Keratinocyte (primary cell): ENCODE data around the gene HLA-DMB. TPM values are rescaled to one million over a fixed set of nuclear protein-coding genes. Genes with fewer than 3 reads are reported as not detected.

Source experiments
- DNase-seq: peaks from one replicate; pipeline ENCODE4 v3.0.0-alpha.2; 2011; ENCODE audit warnings: low read depth, missing footprints, low spot score
- FAIRE-seq: peaks from 2 replicates; lab custom pipeline; 2011; peaks lifted over from hg19 to GRCh38; lab: Jason Lieb, UNC
- H2AFZ ChIP-seq: 2 replicates; pipeline ENCODE4 v1.6.0; 2012; ENCODE audit warnings: low read length, control low read depth, inconsistent platforms; ENCODE audit not compliant: control insufficient read depth
- H3K27ac ChIP-seq: 2 replicates; pipeline ENCODE4 v1.5.1; 2011; ENCODE audit warnings: low read length; ENCODE audit not compliant: control insufficient read depth, insufficient read depth
- H3K27me3 ChIP-seq: 3 replicates; pipeline ENCODE4 v1.6.0; 2011; ENCODE audit warnings: low read length; ENCODE audit not compliant: control insufficient read depth, insufficient read depth; ENCODE audit errors: extremely low read depth
- H3K36me3 ChIP-seq, 2 experiments: 2 replicates in 1 of 2; 3 replicates in 1 of 2; pipeline ENCODE4 v1.5.1; 2011; ENCODE audit warnings: low read length in 2 of 2, mild to moderate bottlenecking in 1 of 2; ENCODE audit not compliant: control insufficient read depth in 2 of 2, insufficient read depth in 2 of 2; ENCODE audit errors: extremely low read depth in 1 of 2
- H3K4me1 ChIP-seq: 3 replicates; pipeline ENCODE4 v1.5.1; 2011; ENCODE audit warnings: low read length; ENCODE audit not compliant: control insufficient read depth, insufficient read depth; ENCODE audit errors: extremely low read depth
- H3K4me2 ChIP-seq: 3 replicates; pipeline ENCODE4 v1.6.0; 2011; ENCODE audit warnings: low read depth, low read length; ENCODE audit not compliant: control insufficient read depth, insufficient read depth; ENCODE audit errors: extremely low read depth
- H3K4me3 ChIP-seq, 3 experiments: fragments of 200-600 bp in 1 of 3; sonication (generic) in 1 of 3; 2 replicates in 2 of 3; 3 replicates in 1 of 3; pipeline ENCODE4 v1.5.1; 2011 to 2016; ENCODE audit warnings: low read length in 3 of 3, mild to moderate bottlenecking in 3 of 3, control low read depth in 2 of 3, inconsistent platforms in 1 of 3, low read depth in 1 of 3, mixed read lengths in 1 of 3, mixed run types in 1 of 3, moderate library complexity in 1 of 3; ENCODE audit not compliant: control insufficient read depth in 2 of 3, insufficient read depth in 2 of 3; ENCODE audit errors: extremely low read depth in 1 of 3
- H3K79me2 ChIP-seq: 2 replicates; pipeline ENCODE4 v1.6.0; 2012; ENCODE audit warnings: low read length; ENCODE audit not compliant: control insufficient read depth, insufficient read depth
- H3K9ac ChIP-seq: 3 replicates; pipeline ENCODE4 v1.6.0; 2011; ENCODE audit warnings: low read length; ENCODE audit not compliant: control insufficient read depth, insufficient read depth; ENCODE audit errors: extremely low read depth
- H3K9me1 ChIP-seq: 3 replicates; pipeline ENCODE4 v1.6.0; 2011; ENCODE audit warnings: low read length; ENCODE audit not compliant: control insufficient read depth, insufficient read depth; ENCODE audit errors: extremely low read depth
- H3K9me3 ChIP-seq: 2 replicates; pipeline ENCODE4 v1.5.1; 2012; ENCODE audit warnings: low read depth, low read length; ENCODE audit not compliant: control insufficient read depth
- H4K20me1 ChIP-seq: 3 replicates; pipeline ENCODE4 v1.6.0; 2011; ENCODE audit warnings: low read length; ENCODE audit not compliant: control insufficient read depth, insufficient read depth; ENCODE audit errors: extremely low read depth
- CTCF ChIP-seq, 3 experiments: IDR thresholded peaks in 1 of 3; conservative IDR thresholded peaks in 1 of 3; optimal IDR thresholded peaks in 1 of 3; 2 replicates in 2 of 3; 3 replicates in 1 of 3; pipeline versions ENCODE3 to v1.5.1; 2011; ENCODE audit warnings: low read length in 3 of 3, mild to moderate bottlenecking in 3 of 3, moderate library complexity in 2 of 3, control low read depth in 1 of 3, inconsistent platforms in 1 of 3; ENCODE audit not compliant: insufficient read depth in 2 of 3; ENCODE audit errors: extremely low read depth in 1 of 3
- EZH2 ChIP-seq: IDR thresholded peaks from one replicate; pipeline ENCODE4 v1.6.1; 2012; ENCODE audit warnings: inconsistent platforms, mild to moderate bottlenecking, low read length, moderate library complexity
- dilution Hi-C: fragments of 300-500 bp; cut with MboI; formaldehyde crosslinking; loops from one replicate; pipeline ENCODE4 v1.7.0; 2020; ENCODE audit warnings: low sequenced_read_pairs; ENCODE audit not compliant: extremely low pct_ligation_motif_present
- polyA plus RNA-seq, 5 experiments: library from polyadenylated mRNA; depleted of rRNA in 3 of 5; stranded (reverse) in 3 of 5; stranded (forward) in 1 of 5; unstranded in 1 of 5; fragments of >200 nt; gene quantifications; 1 replicate in 1 of 5; 2 replicates in 3 of 5; 3 replicates in 1 of 5; pipeline versions ENCODE4 v1.2.1 to v1.2.3, GENCODE V29; 2011 to 2012; ENCODE audit warnings: missing spikeins in 2 of 5, low read depth in 1 of 5, low replicate concordance in 1 of 5

The HLA-DMB gene
- polyA plus RNA-seq, 1 donor (not counting 4 experiments of a cell fraction or from before 2014, with no cell fraction given) = not detected

DNA sequence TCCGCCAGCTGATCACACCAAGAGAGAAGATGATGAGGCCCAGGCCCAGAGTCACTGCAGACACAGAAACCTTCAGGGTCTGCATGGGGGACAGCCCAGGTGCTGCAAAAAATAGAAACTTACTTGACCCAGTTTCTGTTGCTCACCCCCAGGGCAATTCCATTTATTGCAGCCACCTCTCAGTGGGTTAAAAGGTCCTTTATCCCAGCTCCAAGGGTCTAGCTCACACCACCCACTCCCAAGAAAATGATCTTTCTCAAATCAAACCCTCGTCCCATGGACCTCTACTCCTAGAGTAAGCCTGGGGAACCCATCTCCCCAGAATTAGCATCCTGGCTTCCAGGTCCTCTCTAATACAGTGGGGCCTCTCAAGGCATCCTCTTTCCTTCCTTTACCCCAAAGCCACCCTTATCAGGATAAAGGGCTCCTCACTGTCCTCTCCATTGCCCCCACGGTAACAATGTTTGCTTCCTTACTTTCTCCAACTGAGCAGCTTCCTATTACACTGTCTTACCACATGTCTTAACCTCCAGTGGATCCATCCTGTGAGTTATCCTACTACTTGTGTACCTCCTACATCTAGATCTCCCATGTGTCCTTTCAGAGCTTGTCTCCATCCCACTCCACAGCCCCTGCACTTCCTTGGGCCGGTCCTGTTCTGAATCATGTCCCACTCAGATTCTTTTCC, 5.1 kb downstream of the HLA-DMB start:
- H3K4me2 ChIP-seq = no peak overlapping the region
- H3K9ac ChIP-seq = no peak overlapping the region
- TF ChIP-seq CTCF (optimal IDR thresholded peaks at IDR 0.05 in 1 of 3, IDR thresholded peaks at IDR 0.05 in 1 of 3, conservative IDR thresholded peaks at IDR 0.05 in 1 of 3; ENCODE audit: extremely low read depth in 1 of 3, insufficient read depth in 2 of 3, low read length in 3 of 3) (no peak), EZH2 (no peak)
- no peak overlapping the region for H2AFZ ChIP-seq
- H3K4me1 ChIP-seq = no peaks in the 10 kb centered on the region
- FAIRE-seq (no peak), DNase-seq (no peak)
- peaks cover 31% of the 10 kb centered on the region for H3K27me3 ChIP-seq
- no peaks in the 10 kb centered on the region for H4K20me1 ChIP-seq
- no peaks in the 10 kb centered on the region for H3K79me2 ChIP-seq
- H3K36me3 ChIP-seq = no peaks in the 10 kb centered on the region
- H3K4me3 ChIP-seq = no peak overlapping the region
- no peaks in the 10 kb centered on the region for H3K9me1 ChIP-seq
- dilution Hi-C loops = no loop called here
- H3K9me3 ChIP-seq = no peaks in the 10 kb centered on the region
- H3K27ac ChIP-seq = no peak overlapping the region

DNA sequence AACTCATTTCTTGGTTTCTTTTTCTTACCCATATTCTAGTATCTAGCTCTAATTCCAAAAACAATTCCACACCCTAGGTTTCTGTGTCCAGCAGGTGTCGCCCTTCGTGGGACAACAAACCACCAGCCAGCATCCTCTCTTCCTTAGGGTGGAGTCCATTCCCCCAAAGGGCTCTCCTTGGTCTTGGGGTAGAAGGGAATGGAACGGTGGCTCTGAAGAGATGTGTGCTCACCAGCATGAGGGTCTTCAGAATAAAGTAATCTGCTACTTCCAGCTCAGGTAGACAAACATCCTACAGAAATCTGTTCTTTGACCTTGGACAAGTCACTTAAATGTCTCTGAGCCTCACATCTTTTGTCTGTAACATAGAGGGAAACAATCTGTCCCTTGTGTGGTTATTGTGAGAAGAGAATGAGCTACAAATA, 7.2 kb downstream of the HLA-DMB start:
- Histone ChIP-seq H3K79me2 (no peaks in the 10 kb centered on the region), H2AFZ (no peak overlapping the region), H3K4me1 (no peaks in the 10 kb centered on the region), H3K4me2 (no peak overlapping the region), H3K9me1 (no peaks in the 10 kb centered on the region), H4K20me1 (no peaks in the 10 kb centered on the region), H3K9ac (no peak overlapping the region), H3K4me3 (no peak overlapping the region), H3K36me3 (no peaks in the 10 kb centered on the region), H3K9me3 (no peaks in the 10 kb centered on the region), H3K27me3 (peaks cover 27% of the 10 kb centered on the region), H3K27ac (no peak overlapping the region)
- TF ChIP-seq EZH2 (no peak), CTCF (optimal IDR thresholded peaks at IDR 0.05 in 1 of 3, IDR thresholded peaks at IDR 0.05 in 1 of 3, conservative IDR thresholded peaks at IDR 0.05 in 1 of 3; ENCODE audit: extremely low read depth in 1 of 3, insufficient read depth in 2 of 3, low read length in 3 of 3) (peak; percentile 72 to 91 (median 77))
- FAIRE-seq (peak; percentile 84), DNase-seq (peak; percentile 21)
- dilution Hi-C loops = no loop called here
